Ovary (tissue), 3 donors: ENCODE data around the gene HAPLN1.

Experiments used
- EP300 ChIP-seq: sonication (generic); formaldehyde crosslinking; IDR thresholded peaks from one replicate; pipeline ENCODE4 v1.6.1; 2017; ENCODE audit warnings: antibody characterized with exemption
- POLR2A ChIP-seq: fragments of 450-650 bp; IDR thresholded peaks from one replicate; pipeline ENCODE4 v1.6.1; 2017; ENCODE audit warnings: antibody characterized with exemption, mild to moderate bottlenecking, moderate library complexity
- TF ChIP-seq, protein P1 (sequence below), 3 donors: fragments of 450-650 bp in 2 of 3; fragments of 200-600 bp in 1 of 3; IDR thresholded peaks; one replicate each; pipeline versions ENCODE4 v1.5.1 to v1.8.0; 2016 to 2022; ENCODE audit warnings: antibody characterized with exemption in 3 of 3, mild to moderate bottlenecking in 1 of 3
- donor health status: DM: no; HTN: no; CAD: no.

DNA sequence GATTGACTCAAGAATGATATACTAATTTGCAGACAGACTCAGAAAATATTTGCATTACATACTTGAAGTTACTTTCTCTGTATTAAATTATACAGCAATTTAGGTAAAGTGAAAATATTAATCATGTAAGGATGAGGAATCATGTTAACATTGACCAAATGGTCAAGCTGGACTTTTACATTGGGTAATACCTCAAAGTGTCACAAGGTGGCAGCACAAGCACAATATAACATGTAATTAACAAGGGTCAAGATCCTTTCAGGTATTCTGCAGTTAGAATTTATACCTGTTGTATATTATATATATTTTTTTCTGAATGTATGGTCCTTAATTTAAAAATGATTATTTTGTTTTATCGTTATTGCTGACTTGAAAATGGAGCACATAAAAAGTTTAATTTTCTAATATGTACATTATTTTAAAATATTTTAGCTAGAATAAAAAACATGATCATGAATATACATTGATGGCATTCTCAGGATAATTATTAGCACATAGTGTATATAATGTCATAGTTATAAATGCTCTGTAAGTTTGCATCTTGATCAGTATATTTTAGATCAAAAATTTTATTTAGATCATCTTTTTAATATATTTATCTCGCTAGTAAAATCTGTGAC, 8.6 kb downstream of the HAPLN1 start:
- TF ChIP-seq, protein P1, sequence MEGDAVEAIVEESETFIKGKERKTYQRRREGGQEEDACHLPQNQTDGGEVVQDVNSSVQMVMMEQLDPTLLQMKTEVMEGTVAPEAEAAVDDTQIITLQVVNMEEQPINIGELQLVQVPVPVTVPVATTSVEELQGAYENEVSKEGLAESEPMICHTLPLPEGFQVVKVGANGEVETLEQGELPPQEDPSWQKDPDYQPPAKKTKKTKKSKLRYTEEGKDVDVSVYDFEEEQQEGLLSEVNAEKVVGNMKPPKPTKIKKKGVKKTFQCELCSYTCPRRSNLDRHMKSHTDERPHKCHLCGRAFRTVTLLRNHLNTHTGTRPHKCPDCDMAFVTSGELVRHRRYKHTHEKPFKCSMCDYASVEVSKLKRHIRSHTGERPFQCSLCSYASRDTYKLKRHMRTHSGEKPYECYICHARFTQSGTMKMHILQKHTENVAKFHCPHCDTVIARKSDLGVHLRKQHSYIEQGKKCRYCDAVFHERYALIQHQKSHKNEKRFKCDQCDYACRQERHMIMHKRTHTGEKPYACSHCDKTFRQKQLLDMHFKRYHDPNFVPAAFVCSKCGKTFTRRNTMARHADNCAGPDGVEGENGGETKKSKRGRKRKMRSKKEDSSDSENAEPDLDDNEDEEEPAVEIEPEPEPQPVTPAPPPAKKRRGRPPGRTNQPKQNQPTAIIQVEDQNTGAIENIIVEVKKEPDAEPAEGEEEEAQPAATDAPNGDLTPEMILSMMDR (IDR thresholded peaks at IDR 0.05) = peak in 1 of 3 donors; percentile 38
- TF ChIP-seq EP300 (no peak), POLR2A (no peak)
